HCT116 (cell line): ENCODE data around the gene PRSS35.

Experiments used
- CTCF ChIP-seq, 3 experiments: fragments of 200-600 bp in 1 of 3; sonication (generic) in 1 of 3; IDR thresholded peaks in 2 of 3; conservative IDR thresholded peaks in 1 of 3; 2 replicates each; pipeline ENCODE4 v1.5.1; 2012 to 2017; ENCODE audit warnings: low read depth in 2 of 3, low read length in 2 of 3, antibody characterized with exemption in 1 of 3, borderline replicate concordance in 1 of 3, control low read depth in 1 of 3, mild to moderate bottlenecking in 1 of 3, mixed read lengths in 1 of 3, mixed run types in 1 of 3, moderate library complexity in 1 of 3; ENCODE audit not compliant: insufficient read depth in 1 of 3
- EZH2 ChIP-seq: fragments of 200-600 bp; sonication (generic); IDR thresholded peaks from 2 replicates; pipeline ENCODE4 v1.6.1; 2017; ENCODE audit warnings: antibody characterized with exemption, mixed run types
- EZH2phosphoT487 ChIP-seq: fragments of 200-600 bp; IDR thresholded peaks from 2 replicates; pipeline ENCODE4 v1.6.1; 2018; ENCODE audit warnings: antibody characterized with exemption, borderline replicate concordance
- POLR2AphosphoS5 ChIP-seq: IDR thresholded peaks from 2 replicates; pipeline ENCODE4 v1.6.1; 2011; ENCODE audit warnings: mild to moderate bottlenecking, low read depth, low read length, moderate library complexity
- REST ChIP-seq: IDR thresholded peaks from 2 replicates; pipeline ENCODE4 v1.6.1; 2012; ENCODE audit warnings: low read depth
- YY1 ChIP-seq: IDR thresholded peaks from 2 replicates; pipeline ENCODE4 v1.6.1; 2011; ENCODE audit warnings: low read length, low read depth, moderate library complexity, mild to moderate bottlenecking; ENCODE audit not compliant: insufficient replicate concordance; ENCODE audit errors: extremely low read depth
- ZBTB33 ChIP-seq: IDR thresholded peaks from 2 replicates; pipeline ENCODE4 v1.6.1; 2011; ENCODE audit warnings: mild to moderate bottlenecking, low read length, moderate library complexity; ENCODE audit not compliant: insufficient replicate concordance; ENCODE audit errors: extremely low read depth

- TF ChIP-seq CTCF (IDR thresholded peaks at IDR 0.05 in 2 of 3, conservative IDR thresholded peaks at IDR 0.05 in 1 of 3; ENCODE audit: borderline replicate concordance in 1 of 3, insufficient read depth in 1 of 3, low read depth in 2 of 3, low read length in 2 of 3) (no peak), EZH2phosphoT487 (no peak), EZH2 (no peak), ZBTB33 (no peak), REST (no peak), YY1 (no peak), POLR2AphosphoS5 (no peak)
Measured at GRCh38 chr6:83467620-83468036, 44.7 kb upstream of the PRSS35 start.
